ENCODE results near the gene COL6A5.
A peak's percentile ranks its signal among the peaks of the same experiment; 100 is the strongest.

The COL6A5 gene

DNA sequence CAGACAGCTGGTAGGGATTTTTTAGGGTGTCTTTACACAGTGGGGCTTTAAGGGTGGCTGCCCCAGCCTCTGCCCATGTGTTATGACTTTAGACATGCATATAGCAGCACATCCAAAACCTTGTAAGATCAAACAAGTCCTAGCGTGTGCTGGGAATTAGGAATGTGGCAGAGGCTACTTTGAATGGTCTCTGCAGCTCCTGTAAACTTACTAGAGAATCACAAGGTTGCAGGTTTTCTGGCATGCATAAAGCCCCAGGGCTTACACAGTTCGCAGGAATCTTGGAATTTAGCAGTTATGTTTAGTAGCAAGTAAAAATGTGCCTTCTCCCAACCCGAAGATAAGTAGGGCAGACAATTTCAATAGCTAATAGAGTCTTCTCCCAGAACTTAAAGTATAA lies 124.7 kb downstream of the COL6A5 start:
- Histone ChIP-seq H3K4me1 (ENCODE audit: control insufficient read depth, insufficient read depth, low read length) (no peaks in the 10 kb centered on the region), H3K27ac (ENCODE audit: low read length) (no peak overlapping the region), H3K4me3 (ENCODE audit: low read length) (no peak overlapping the region), H3K9me3 (ENCODE audit: control insufficient read depth, insufficient read depth, low read length) (no peaks in the 10 kb centered on the region), H3K27me3 (ENCODE audit: control insufficient read depth, insufficient read depth, low read length) (no peaks in the 10 kb centered on the region), H3K36me3 (ENCODE audit: control insufficient read depth, insufficient read depth, low read length) (no peaks in the 10 kb centered on the region)
- no peak for DNase-seq (ENCODE audit: low read depth, low spot score)
- WGBS (ENCODE audit: insufficient coverage, insufficient read length), result no CpG with 5 or more reads among the region's 3 CpGs

DNA sequence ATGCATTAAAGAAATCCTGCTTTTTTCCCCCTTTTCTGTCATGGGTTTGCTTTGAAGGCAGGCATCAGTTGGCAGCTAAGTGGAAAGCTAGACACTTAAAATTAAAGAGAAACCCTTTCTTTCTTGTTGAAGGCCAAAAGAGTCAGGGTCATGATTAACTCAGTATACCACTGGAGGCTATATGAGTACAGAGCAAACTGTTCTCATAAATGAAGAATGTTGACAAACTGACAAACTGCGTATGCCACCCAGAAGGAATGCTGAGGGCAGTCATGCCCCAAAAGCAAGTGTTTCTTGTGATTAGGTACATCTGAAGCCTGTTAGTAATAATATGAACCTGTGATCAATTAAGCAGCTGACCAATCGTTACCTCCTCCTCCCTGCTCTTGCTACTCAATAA lies 127.9 kb downstream of the COL6A5 start:
- no peaks in the 10 kb centered on the region for H3K9me3 ChIP-seq (ENCODE audit: control insufficient read depth, insufficient read depth, low read length)
- WGBS (ENCODE audit: insufficient coverage, insufficient read length), result no CpG with 5 or more reads among the region's 2 CpGs
- H3K27ac ChIP-seq (ENCODE audit: low read length), result no peak overlapping the region
- H3K4me1 ChIP-seq (ENCODE audit: control insufficient read depth, insufficient read depth, low read length), result no peaks in the 10 kb centered on the region
- no peaks in the 10 kb centered on the region for H3K36me3 ChIP-seq (ENCODE audit: control insufficient read depth, insufficient read depth, low read length)
- H3K27me3 ChIP-seq (ENCODE audit: control insufficient read depth, insufficient read depth, low read length), result no peaks in the 10 kb centered on the region
- H3K4me3 ChIP-seq (ENCODE audit: low read length), result no peak overlapping the region
- DNase-seq (ENCODE audit: low read depth, low spot score), result no peak

DNA sequence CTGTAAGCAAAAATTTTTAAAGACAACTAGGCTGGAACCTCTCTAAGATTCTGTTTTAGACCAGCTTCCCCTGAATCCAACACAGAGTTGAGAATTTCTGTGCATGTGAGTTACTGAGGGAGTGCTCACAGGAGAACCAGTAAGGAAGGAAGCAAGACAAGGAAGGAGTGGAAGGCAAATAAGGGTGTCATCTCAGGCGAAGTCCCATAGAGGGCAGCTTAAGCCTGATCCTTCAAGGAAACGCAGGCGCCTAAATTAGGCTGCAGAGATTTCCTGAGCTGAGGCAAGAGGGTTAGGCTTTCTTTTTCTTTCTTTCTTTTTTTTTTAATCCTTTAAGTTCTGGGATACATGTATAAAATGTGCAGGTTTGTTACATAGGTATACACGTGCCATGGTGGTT lies 135.3 kb downstream of the COL6A5 start:
- DNase-seq (ENCODE audit: low read depth, low spot score), result peak; percentile 35
- Histone ChIP-seq H3K4me1 (ENCODE audit: control insufficient read depth, insufficient read depth, low read length) (no peaks in the 10 kb centered on the region), H3K27me3 (ENCODE audit: control insufficient read depth, insufficient read depth, low read length) (no peaks in the 10 kb centered on the region), H3K36me3 (ENCODE audit: control insufficient read depth, insufficient read depth, low read length) (no peaks in the 10 kb centered on the region), H3K9me3 (ENCODE audit: control insufficient read depth, insufficient read depth, low read length) (no peaks in the 10 kb centered on the region), H3K27ac (ENCODE audit: low read length) (no peak overlapping the region), H3K4me3 (ENCODE audit: low read length) (no peak overlapping the region)
- whole genome bisulfite sequencing (ENCODE audit: insufficient coverage, insufficient read length), result no CpG with 5 or more reads among the region's 4 CpGs

DNA sequence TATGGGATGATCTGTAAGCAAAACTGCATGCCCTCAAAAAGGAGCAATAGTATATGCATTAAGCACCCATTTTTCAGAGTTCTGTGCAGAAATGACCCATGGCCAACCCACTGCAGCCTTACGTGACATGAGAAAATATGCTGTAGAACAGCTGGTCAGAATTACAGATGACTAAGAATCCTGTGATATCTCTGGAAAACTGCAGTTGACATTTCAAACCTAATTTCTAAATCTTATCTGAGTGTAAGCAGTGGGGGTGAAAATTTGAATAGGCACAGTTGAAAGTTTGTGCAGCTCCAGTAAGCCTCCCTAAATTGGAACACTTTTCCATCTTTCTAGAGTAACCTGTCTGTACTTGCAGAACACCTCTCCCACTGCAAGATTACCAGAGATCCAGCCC lies 142.8 kb downstream of the COL6A5 start:
- no peaks in the 10 kb centered on the region for H3K9me3 ChIP-seq (ENCODE audit: control insufficient read depth, insufficient read depth, low read length)
- no peaks in the 10 kb centered on the region for H3K27me3 ChIP-seq (ENCODE audit: control insufficient read depth, insufficient read depth, low read length)
- WGBS (ENCODE audit: insufficient coverage, insufficient read length), result no CpG with 5 or more reads among the region's 1 CpG
- no peaks in the 10 kb centered on the region for H3K4me1 ChIP-seq (ENCODE audit: control insufficient read depth, insufficient read depth, low read length)
- no peak overlapping the region for H3K27ac ChIP-seq (ENCODE audit: low read length)
- H3K4me3 ChIP-seq (ENCODE audit: low read length), result no peak overlapping the region
- H3K36me3 ChIP-seq (ENCODE audit: control insufficient read depth, insufficient read depth, low read length), result no peaks in the 10 kb centered on the region
- no peak for DNase-seq (ENCODE audit: low read depth, low spot score)

DNA sequence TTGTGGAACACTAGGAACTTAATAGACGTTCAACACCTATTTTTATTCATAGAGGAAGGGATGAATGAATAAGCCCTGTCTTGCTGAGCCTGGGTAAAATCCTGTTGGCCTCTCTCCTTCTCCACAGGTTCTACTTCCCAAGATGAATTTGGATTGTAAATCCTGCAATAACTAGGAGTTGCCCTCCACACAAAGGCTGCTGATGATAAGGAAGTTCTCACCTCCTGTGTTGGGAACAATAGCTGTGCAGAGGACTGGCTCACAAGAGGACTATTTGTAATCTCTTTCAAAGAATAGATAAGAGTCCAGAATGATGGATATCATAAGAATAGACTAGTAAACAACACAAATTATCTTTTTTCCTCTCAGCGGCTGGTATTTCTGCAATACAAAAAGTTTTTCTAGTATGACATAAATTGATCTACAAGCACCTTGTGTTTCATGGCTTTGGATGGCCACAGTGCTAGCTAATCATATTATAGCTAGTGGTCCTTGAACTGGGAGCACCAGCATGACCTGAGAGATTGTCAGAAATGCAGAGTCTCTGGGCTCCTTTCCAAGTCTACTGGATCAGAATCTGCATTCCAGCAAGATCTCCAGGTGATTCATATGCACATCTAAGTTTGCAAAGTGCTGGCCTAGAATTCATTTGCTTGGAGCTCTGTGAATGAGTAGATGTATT lies 143.4 kb downstream of the COL6A5 start:
- H3K4me1 ChIP-seq (ENCODE audit: control insufficient read depth, insufficient read depth, low read length), result no peaks in the 10 kb centered on the region
- no peak for DNase-seq (ENCODE audit: low read depth, low spot score)
- H3K4me3 ChIP-seq (ENCODE audit: low read length), result no peak overlapping the region
- WGBS (ENCODE audit: insufficient coverage, insufficient read length), result no CpG with 5 or more reads among the region's 2 CpGs
- no peaks in the 10 kb centered on the region for H3K27me3 ChIP-seq (ENCODE audit: control insufficient read depth, insufficient read depth, low read length)
- no peaks in the 10 kb centered on the region for H3K9me3 ChIP-seq (ENCODE audit: control insufficient read depth, insufficient read depth, low read length)
- H3K36me3 ChIP-seq (ENCODE audit: control insufficient read depth, insufficient read depth, low read length), result no peaks in the 10 kb centered on the region
- no peak overlapping the region for H3K27ac ChIP-seq (ENCODE audit: low read length)

DNA sequence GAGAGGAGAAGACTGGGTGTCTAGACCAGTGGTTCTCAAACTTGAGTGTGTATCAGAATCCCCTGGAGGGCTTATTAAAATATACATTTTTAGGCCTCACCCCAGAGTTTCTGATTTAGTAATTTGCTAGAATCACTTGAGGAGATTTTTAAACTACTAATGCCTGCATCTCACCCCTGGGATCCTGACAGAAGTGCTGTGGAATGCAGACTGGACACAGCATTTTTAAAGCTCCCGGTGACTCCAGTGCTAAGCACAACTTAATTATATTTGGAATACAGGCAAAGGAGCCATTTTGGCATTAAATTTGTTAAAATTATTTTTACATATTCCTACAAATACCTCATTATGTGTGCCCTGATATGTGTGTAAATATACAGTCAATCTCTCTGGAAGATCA lies 144.8 kb downstream of the COL6A5 start:
- no peaks in the 10 kb centered on the region for H3K36me3 ChIP-seq (ENCODE audit: control insufficient read depth, insufficient read depth, low read length)
- no peak for DNase-seq (ENCODE audit: low read depth, low spot score)
- H3K27ac ChIP-seq (ENCODE audit: low read length), result no peak overlapping the region
- H3K4me1 ChIP-seq (ENCODE audit: control insufficient read depth, insufficient read depth, low read length), result no peaks in the 10 kb centered on the region
- no peaks in the 10 kb centered on the region for H3K27me3 ChIP-seq (ENCODE audit: control insufficient read depth, insufficient read depth, low read length)
- no peaks in the 10 kb centered on the region for H3K9me3 ChIP-seq (ENCODE audit: control insufficient read depth, insufficient read depth, low read length)
- WGBS (ENCODE audit: insufficient coverage, insufficient read length), result no CpG with 5 or more reads among the region's 1 CpG
- no peak overlapping the region for H3K4me3 ChIP-seq (ENCODE audit: low read length)

DNA sequence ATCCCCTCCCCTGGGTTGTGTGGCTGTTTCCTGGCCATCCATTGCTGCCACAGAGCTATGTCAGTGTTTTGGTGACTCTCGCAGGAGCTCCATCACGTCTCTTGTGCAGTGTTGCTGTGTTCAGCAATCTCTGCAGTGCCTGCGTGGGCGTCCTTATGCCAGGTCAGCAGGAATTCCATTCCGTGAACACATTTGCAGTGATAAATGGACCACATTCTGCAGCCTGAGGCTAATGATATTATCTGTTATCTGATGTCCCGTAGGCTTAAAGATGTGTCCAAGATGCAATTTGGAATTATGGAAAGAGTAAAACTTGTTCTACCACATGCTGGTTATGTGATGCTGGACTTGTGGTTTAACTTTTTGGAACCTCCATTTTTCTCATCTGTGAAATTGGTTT lies 146.0 kb downstream of the COL6A5 start:
- no peak for DNase-seq (ENCODE audit: low read depth, low spot score)
- no peaks in the 10 kb centered on the region for H3K9me3 ChIP-seq (ENCODE audit: control insufficient read depth, insufficient read depth, low read length)
- H3K27me3 ChIP-seq (ENCODE audit: control insufficient read depth, insufficient read depth, low read length), result no peaks in the 10 kb centered on the region
- H3K36me3 ChIP-seq (ENCODE audit: control insufficient read depth, insufficient read depth, low read length), result no peaks in the 10 kb centered on the region
- no CpG with 5 or more reads among the region's 6 CpGs for WGBS (ENCODE audit: insufficient coverage, insufficient read length)
- no peak overlapping the region for H3K27ac ChIP-seq (ENCODE audit: low read length)
- no peaks in the 10 kb centered on the region for H3K4me1 ChIP-seq (ENCODE audit: control insufficient read depth, insufficient read depth, low read length)
- H3K4me3 ChIP-seq (ENCODE audit: low read length), result no peak overlapping the region

DNA sequence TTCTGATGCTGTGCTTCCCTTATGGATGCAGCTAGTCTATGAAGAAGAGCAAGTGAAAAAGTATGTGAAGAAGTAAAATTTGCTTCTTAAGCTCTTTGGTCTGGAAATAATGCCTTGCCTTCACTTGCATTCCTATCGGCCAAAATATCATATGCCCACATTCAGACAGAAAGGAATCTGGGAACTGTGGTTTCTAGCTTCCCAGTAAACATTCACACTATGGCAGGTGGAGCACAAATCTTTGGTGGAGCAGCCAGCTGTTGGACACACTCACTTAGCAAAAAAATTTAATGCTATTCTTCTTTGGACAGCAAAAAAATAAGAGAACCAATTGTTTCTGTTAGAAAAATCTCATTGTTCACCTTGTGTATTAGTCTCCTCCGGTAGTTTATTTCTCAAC lies 159.2 kb downstream of the COL6A5 start:
- no peak overlapping the region for H3K4me3 ChIP-seq (ENCODE audit: low read length)
- H3K36me3 ChIP-seq (ENCODE audit: control insufficient read depth, insufficient read depth, low read length), result no peaks in the 10 kb centered on the region
- no CpG with 5 or more reads among the region's 2 CpGs for WGBS (ENCODE audit: insufficient coverage, insufficient read length)
- H3K27me3 ChIP-seq (ENCODE audit: control insufficient read depth, insufficient read depth, low read length), result no peaks in the 10 kb centered on the region
- H3K27ac ChIP-seq (ENCODE audit: low read length), result no peak overlapping the region
- no peak for DNase-seq (ENCODE audit: low read depth, low spot score)
- H3K9me3 ChIP-seq (ENCODE audit: control insufficient read depth, insufficient read depth, low read length), result no peaks in the 10 kb centered on the region
- H3K4me1 ChIP-seq (ENCODE audit: control insufficient read depth, insufficient read depth, low read length), result no peaks in the 10 kb centered on the region

DNA sequence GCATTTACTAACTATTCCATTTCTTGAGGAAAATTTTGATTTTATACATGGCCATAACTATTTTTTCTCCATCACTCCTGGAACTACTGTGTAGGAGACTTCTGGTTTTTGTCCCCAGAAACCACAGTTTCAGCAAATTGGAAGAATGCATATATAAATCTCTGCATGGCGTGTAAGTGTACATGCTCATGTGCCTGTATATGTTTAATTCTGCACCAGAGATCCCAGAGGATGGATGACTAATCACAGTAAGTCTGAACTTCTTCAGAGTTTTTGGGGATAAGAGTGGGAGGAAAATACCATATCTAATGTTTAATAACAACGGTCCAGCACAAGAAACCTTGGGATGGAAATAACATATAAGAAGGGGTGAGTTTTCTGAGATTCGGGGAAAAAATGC lies 160.6 kb downstream of the COL6A5 start:
- Histone ChIP-seq H3K36me3 (ENCODE audit: control insufficient read depth, insufficient read depth, low read length) (no peaks in the 10 kb centered on the region), H3K4me1 (ENCODE audit: control insufficient read depth, insufficient read depth, low read length) (no peaks in the 10 kb centered on the region), H3K4me3 (ENCODE audit: low read length) (no peak overlapping the region), H3K9me3 (ENCODE audit: control insufficient read depth, insufficient read depth, low read length) (no peaks in the 10 kb centered on the region), H3K27ac (ENCODE audit: low read length) (no peak overlapping the region), H3K27me3 (ENCODE audit: control insufficient read depth, insufficient read depth, low read length) (no peaks in the 10 kb centered on the region)
- no peak for DNase-seq (ENCODE audit: low read depth, low spot score)
- WGBS (ENCODE audit: insufficient coverage, insufficient read length), result no CpG with 5 or more reads among the region's 3 CpGs

DNA sequence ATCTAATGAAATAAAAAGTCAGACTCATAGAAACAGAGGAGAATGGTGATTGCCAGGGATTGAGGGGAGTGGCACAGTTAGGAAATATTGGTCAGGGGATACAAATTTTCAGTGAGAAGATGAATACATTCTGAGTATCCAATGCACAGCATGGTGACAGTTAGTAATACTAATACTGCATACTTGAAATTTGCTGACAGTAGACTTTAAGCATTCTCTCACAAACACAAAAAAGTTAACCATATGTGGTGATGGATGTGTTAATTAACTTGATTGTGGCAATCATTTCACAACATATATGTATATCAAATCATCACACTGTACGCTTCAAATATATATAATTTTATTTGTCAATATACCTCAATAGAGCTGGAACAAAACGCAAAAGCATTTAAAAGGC lies 162.3 kb downstream of the COL6A5 start:
- Histone ChIP-seq H3K27ac (ENCODE audit: low read length) (no peak overlapping the region), H3K36me3 (ENCODE audit: control insufficient read depth, insufficient read depth, low read length) (no peaks in the 10 kb centered on the region), H3K4me3 (ENCODE audit: low read length) (no peak overlapping the region), H3K27me3 (ENCODE audit: control insufficient read depth, insufficient read depth, low read length) (no peaks in the 10 kb centered on the region), H3K9me3 (ENCODE audit: control insufficient read depth, insufficient read depth, low read length) (no peaks in the 10 kb centered on the region), H3K4me1 (ENCODE audit: control insufficient read depth, insufficient read depth, low read length) (no peaks in the 10 kb centered on the region)
- DNase-seq (ENCODE audit: low read depth, low spot score), result no peak
- WGBS (ENCODE audit: insufficient coverage, insufficient read length), result no CpG with 5 or more reads among the region's 2 CpGs

DNA sequence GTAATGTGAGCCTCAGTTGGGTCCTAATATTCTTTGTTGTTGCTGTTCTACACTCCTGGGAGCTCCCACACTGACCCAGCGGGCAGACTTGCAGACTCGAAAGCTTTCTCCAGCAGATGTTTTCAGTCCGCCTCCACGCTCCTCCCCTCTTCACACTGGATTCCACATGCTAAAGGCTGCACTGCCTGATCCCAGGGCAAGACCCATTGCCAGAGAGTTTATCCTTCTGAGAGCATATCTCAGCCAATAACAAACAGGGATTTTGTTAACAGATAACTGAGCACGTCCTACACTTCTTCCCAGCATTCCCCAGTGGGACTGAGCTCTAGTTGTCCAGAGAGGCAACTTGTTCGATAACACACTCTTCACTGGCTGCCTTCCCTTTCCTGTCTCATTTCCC lies 163.5 kb downstream of the COL6A5 start:
- no peaks in the 10 kb centered on the region for H3K27me3 ChIP-seq (ENCODE audit: control insufficient read depth, insufficient read depth, low read length)
- WGBS (ENCODE audit: insufficient coverage, insufficient read length), result no CpG with 5 or more reads among the region's 6 CpGs

More for the DNA sequence above, 163.5 kb downstream of the COL6A5 start:
- Histone ChIP-seq H3K4me1 (ENCODE audit: control insufficient read depth, insufficient read depth, low read length) (no peaks in the 10 kb centered on the region), H3K27ac (ENCODE audit: low read length) (no peak overlapping the region), H3K9me3 (ENCODE audit: control insufficient read depth, insufficient read depth, low read length) (no peaks in the 10 kb centered on the region), H3K36me3 (ENCODE audit: control insufficient read depth, insufficient read depth, low read length) (no peaks in the 10 kb centered on the region), H3K4me3 (ENCODE audit: low read length) (no peak overlapping the region)
- DNase-seq (ENCODE audit: low read depth, low spot score), result no peak
